NCI-H1048 (cell line): ENCODE data around the gene MAML2.

Experiments used
- DNase-seq: peaks from one replicate; lab custom pipeline; 2025; lab: John Stamatoyannopoulos, UW

MAML2 gene

DNA sequence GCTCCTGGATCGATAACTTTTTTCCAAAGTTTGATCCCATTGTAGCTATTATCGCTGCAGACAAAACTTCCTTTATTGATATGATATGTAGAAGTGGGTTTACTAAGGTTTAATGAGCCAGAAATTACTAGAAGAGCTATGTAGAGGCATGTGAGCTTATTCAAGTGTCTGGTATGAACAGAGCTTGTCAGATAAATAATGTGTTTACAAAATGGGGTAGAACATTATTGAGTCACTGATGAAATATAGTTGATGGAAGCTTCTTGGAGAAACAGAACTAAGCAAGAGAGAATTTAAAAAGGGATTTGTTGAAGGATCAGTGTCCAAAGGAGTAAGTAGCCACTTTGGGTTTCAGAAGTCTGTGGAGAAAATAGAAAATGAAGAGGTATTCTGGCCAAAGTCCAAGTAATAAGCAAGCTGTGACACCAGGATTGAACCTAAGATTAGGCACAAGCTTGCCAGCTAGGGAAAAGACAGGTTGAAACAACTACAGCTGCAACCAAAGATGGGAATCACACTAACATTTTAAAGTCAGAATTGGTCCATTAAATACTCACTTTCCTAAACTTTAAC, 104.3 kb downstream of the MAML2 start:
- DNase-seq, result no peak

DNA sequence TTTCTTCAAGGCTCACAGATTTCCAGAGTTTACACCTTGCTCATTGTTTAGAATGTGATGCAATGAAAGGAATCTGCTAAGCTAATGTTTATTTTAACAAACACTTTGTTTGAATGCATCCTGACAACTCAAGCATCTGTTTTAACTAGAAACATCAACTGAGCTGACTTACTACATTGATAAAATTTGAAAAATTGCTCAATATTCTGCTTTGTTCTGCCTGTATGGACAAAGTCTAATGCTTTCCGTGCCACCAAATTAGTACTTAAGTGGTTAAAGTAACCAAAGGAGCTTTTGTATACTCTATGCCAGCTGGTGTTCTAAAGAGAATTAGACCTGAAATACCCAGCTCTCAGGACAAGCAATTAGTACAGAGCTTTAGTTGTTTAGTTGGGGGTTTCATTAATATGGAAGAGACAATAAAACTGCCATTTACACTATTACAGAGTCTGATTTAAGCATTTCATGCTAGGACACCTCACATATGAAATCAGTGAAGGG, 105.2 kb downstream of the MAML2 start:
- no peak for DNase-seq

DNA sequence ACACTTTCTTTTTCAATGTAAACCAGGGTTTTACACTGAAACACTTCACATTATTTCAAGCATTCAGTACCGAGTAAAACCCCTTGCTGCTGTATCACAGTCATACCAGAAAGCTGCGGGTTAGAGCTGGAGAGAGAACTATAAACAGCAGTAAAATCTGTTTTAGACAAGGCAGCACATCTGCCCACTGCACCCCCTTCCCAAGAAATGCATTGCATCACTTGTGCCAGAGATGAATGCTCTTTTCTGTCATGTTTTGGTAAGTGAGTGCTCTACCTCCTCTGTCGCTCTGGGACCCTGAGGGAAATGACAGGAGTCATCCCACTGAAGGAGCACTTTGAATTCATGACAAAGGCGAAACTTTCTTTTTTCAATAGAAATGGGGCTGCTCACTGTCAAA, 107.2 kb downstream of the MAML2 start:
- no peak for DNase-seq

DNA sequence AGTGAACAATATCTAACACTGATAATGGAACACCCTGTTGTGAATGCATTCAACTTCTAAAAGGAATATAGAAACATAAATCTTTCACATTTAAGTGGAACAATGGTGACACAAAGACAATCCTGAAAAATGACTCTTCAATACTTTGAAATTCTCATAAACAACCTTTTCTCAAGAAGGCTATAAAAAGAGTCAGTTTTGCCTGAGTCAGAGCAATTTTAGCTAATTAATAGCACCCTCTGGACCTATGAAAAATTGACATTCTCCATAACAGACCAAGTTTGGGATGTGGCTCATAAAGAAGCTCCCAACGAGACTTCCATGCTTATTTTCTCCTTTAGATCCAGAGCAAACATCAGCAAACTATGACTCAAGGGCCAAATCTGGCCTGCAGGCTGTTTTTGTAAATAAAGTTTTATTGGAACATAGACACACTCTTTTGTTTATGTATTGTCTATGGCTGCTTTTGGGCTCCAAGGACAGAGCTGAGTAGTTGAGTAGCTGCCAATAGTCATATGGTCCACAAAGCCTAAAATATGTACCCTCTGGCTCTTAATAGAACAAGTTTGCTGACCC, 108.0 kb downstream of the MAML2 start:
- DNase-seq, result no peak

DNA sequence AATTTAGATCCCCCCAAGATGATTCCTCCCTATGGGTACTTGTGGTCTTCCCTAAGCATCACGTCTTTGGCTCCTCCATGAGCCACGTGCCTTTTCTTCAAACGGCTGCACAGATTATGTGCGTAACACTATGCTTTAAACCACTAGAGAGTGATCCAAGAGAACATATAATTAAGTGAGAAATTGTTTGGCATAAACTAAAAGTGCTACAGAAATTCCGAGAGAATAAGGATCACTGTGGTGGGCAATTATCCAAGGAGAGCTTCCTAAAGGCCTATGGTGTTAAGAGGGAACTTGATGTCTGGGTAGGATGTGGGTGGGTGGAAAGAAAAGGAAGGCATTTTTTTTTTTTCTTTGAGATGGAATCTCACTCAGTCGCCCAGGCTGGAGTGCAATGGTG, 110.9 kb downstream of the MAML2 start:
- no peak for DNase-seq

DNA sequence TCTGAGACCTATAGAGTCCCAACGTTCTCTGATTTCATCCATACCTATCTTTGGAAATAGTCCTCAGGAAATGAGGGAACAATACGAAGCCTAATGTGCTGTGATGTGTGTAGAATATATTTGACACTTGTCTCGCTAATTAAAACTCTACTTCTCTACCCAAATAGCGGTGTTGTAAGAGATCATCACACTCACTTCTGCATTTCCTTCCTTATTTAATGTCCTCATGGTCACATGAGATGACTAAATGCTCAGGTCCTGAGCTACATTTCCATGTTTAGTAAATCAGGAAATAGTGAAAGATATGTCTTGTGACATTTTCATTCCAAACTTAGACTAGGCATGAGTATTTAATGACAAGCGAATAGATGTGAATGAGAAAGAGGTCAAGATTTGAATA, 112.3 kb downstream of the MAML2 start:
- no peak for DNase-seq

DNA sequence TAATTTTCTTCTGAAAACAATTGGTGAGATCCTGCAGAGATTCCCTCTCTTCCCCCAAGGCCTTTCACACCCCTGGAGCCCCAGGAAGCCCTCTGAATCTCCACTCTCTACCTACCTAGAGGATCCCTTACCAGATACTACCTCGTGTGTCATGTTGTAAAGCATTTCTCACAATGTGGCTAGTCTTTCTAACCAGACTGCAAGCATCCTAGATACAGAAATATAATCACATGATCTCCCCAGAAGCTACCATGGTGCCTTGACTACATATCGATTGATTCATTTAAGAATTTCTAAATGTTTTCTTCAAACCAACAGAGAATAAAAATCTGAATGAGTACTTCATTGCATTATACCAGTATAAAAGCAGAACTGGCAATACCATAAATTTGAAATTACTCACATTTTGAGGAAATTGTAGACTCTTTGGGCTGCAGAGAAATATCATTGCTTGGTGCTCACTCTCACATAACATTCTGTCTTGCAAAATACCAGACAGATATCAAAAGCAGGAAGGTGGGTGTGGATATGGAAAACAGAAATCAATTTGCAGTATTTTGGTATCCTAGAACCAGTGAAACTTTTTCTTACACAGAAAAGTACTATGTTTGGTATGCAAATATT, 113.5 kb downstream of the MAML2 start:
- no peak for DNase-seq

DNA sequence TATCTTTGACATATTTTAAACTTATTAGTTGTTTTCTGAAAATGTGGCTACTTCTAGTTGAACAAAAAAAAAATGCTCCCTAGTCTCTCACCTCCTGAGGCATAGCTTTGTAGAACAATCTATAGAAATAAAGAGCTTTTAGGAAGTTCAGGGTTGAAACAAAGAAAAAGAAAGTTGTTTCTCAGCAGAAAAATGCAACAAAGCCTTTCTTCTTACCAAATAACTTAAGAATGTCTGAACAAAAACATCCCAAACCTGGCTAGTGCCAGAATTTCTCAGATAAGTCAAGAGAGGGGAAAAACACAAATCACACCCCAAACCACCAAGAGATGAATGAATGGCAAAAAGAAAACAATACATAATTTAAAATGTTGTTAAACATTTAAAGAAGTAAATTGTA, 114.1 kb downstream of the MAML2 start:
- DNase-seq, result no peak

DNA sequence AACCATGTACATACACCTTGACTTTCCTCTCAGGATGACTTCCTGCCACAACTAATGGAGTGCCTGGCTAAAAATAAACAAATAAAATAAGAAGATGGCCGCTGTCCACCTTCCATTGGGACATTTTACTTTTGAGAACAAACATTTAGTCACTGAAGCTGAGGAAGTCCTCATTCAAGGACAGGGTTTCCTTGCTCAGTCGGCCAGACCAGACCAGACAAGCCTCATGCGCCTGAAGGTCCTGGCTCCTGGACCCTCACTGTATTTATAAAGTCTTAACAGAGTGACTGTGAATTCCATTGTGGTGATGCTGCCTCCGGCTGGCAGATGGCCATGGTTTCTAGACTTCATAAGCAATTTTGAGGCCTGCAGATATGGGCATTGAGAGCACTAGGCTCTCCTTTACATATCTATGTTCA, 114.5 kb downstream of the MAML2 start:
- DNase-seq, result no peak

DNA sequence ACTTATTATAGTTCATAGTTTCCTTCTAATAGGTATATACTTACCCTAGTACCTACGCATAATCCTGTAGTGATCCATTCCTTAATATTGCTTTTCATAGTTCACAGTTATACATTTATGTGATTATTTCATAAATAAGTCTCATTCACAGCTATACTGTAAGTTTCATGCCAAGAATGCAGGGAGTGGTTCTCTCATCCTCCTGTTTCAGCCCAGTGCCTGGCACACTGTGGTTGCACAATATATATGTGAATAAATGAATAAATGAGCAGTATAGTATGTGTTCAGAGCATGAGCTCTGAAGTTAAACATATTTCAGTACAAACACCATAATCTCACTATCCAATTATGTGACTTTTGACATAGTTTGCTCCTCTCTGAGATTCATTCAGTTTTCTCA, 115.8 kb downstream of the MAML2 start:
- DNase-seq, result no peak

DNA sequence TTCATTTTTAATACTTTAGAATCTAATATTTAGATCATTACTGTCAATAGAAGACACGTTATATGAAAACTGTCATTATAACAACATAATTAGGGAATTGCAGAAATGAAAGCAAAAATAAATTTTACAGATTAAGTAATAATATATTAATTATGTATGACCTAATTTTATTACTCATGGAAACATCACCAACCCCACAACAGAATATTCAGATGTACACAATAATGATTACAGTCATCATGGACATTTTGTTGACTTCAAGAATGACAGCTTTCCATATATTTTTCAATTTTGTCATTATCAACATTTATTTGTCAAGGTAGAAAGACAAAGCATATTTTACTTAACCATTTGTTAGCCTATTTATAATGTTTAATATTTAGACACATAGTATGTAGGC, 119.9 kb downstream of the MAML2 start:
- no peak for DNase-seq

DNA sequence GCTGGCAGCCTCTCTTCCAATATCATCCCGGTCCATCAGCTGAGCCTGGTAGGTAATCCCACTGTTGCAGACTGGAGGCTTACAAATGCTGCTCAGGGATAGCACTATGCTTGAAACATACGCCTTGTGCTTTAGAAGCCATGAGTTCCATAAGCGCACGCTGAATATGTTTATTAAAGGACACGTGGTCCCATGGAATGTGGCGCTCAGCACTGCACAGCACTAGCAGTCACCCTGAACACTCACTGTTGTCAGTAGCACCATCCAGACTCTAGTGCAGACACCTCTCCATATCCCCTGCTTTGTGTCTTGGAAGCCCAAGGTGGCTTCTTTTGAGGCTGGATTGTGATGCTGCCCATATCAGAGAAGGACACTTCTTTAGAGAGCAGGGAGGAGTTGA, 120.9 kb downstream of the MAML2 start:
- no peak for DNase-seq

DNA sequence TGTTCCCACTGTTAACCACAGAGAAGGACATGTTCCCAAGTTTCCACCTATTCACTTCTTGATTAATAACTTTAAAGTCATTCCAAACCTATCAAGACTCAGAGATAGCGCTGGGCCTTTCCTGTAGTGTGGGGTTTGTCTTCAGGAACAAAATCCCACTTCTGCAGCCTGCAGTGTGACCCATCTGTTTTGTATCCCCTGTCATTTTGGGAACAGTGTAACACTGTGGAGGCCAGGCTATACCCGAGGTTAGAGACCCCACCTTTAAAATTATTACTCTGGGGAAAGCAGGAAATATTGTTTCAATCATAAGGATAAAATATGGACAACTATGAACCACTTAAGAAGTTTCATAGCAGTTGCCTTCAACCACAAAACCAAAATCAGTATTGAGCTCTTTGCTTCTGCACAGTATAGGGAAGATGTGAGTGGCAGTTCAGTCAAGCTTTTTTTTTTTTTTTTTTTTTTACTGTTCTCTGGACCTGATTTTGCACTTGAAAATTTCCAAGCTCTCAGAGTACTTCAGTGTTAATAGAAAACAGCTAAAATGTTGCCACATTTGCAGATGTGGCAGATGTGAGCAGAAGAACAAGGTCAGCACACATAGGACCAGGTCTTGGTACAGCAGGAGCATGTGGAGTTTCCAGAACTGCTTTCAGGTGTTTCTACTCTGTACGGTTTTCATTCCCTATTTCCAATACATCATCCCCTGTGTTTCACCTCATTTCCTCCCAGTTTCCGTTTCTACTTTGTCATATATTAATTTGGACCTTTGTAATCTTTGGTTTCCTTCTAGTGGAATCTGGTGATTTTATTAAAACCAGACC, 121.5 kb downstream of the MAML2 start:
- no peak for DNase-seq

DNA sequence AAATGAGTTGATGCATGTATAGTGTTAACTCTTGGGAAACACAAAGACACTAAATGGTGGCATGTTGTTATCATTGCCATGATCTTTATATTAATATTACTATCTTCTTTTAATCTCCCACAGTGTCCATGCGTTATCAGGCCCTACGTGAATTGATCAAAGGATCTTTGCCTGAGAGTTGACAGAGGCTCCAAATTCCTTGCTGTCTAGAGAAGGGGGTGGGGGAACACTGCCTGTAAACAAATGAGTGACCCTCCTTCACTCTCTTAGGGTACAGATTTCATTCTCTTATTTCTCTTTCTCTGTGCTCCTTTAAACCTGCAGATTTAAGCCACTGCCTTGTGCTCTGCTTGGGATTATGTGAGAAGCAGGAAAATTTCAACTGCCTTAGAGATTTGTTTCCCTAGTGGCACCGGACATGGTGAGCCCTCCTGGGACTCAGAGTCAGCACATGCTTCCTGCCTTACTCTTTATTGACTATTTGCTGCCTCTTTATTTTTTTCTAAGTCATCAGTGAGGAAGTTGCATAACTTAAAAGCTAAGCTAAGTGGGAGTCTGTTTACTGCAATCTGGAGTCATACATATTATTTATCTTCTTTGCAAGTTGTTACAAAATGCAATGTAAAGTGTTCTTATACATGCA, 122.9 kb downstream of the MAML2 start:
- DNase-seq, result no peak

DNA sequence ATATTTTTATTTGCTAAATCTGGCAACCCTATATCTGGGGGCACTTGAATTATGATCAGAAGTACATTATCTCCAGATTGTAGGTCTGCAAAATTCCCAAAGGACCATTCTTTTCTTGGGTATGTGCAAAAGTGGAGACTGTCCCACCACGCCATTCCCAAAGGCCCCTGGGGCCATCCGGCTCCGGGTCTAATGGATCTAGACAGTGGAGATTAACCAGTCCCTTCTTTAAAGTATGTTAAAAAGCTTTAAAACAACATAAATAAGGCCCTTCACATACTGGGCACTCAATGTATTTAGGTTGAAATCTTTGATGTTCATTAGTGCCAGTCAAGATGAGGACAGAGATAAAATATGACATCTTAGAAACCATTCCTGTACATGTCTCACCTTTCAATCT, 124.1 kb downstream of the MAML2 start:
- DNase-seq, result no peak

DNA sequence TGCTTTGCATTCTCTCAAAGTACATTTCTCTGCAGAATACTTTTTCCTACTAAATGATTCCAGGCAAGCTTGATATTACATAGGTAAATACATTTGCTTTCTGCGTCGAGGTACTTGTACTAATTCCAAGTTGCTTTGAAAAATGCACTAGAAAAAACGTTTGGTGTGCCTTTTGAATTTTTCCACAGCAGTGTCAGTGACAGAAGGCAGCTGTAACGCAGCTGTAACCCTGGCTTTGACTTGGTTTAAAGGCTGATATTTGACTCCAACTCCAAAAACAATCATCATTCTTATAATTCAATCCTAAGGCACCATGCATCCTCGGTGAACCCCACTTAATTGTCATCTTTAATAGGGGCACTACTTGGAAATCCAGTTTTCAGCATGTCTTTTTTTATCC, 125.0 kb downstream of the MAML2 start:
- DNase-seq, result no peak

DNA sequence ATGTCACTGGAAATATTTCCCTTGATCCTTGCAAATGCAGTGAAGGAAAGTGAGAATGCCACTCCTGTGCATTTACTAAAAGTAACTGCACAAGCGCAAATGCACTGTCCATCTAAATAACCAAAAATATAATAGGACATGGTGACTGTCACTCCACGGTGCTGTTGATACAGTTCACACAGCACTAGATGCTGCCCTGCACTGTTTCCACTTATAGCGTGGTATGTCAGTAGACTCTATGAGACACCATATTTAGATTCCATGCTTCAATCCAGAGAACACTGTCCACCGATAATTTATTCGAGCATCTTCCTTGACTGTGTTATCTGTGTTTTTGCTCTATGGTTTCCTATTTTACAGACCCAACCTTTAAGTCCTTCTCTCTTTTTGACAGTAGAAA, 125.8 kb downstream of the MAML2 start:
- no peak for DNase-seq

DNA sequence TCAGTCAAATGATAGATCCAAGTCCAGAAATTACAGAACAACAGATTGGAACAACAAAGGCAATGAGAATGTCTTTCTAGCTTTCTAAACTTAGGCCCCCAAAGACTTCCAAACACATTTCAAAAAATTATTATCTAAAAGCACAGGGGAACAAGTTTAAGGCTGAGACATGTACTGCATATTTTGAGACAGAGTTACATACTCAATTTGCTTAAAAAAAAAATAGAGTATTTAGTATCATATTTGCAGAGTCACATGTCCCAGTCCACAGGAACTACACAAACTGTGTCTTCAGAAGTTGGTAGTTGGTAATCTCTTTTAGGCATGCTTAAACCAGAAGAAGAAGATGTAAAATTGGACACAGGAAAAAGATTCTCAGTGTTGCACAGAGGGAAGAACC, 127.2 kb downstream of the MAML2 start:
- DNase-seq, result no peak

DNA sequence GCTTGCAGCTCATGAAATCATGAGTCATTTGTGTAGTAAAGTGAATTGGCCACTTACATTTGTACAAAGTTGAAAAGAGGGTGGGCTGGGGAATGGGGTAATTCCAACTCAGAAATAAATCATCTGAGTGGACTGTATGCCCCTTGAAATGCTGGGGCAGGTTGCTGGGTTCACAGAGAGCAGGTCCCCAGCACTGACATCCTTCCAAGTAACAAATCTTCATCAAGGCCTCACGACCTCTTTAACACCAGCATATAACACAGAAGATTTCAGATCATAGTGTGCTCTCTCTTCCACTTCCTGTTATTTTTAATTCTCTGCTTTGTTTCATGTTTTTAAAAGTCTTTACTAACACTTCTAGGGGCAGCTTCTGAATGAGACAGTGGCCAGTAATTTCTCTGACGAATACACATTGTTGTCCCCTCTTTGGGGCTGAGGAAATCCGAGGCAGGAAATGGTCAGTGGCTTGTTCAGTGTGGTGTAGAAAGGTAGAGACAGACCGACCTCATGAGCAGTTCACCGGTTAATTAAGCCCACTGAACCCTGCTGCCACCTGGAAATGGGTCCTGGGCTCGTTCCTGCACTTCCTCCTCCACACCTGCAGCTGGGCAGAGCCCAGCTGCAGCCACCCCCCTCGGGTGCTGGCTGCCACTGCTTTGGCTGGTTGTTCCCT, 127.7 kb downstream of the MAML2 start:
- DNase-seq, result no peak

DNA sequence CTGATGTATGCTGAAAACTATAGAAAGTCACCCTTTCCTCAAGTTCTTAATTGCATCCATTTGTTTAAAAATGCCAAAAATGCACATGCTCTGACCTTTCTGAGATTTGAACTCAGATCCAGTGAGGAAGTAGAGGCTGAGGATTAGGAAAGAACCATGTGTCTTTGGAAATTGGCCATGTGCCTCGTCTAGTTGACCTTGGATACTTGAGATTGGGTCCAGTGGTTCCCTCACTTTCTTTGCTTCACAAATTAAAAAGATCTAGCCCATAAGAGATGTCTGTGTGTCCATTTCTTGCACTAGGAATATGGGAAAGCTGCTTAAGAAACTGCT, 128.3 kb downstream of the MAML2 start:
- no peak for DNase-seq

DNA sequence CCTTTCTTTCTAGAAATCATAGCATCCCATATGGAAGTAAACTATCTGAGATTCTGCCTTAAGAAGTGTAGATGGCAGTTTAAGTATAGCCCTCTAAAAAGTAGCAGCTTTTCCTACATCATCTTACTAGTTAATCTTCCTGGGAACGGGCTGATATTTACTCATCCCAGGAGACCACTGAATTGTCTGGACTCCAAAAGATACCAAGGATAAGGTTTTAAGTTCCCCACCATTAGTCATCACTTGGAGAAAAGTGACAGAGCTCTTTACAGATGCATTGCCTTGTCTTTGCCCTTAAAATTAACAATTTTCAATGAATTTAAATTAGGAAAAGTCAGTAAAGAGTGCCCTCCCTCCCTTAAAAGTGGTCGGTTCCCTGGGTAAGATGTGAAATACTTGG, 129.5 kb downstream of the MAML2 start:
- no peak for DNase-seq

DNA sequence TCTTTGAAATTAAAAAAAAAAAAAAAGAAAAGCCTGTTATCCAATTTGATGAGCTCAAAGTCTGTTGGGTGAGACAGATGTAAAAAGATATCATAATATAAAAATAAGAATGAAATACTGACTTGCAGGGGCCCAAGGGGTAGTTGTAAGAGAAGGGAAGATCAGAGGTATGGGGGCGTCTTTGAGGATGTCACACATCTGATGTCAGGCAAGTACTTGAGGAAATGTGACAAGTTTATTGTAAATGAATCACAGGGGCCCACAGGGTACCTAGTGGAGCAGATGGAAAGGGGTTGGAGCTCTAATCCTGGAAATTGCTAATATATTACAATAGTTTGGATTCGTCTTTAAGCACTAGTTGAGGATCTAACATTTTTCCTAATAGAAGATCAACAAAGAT, 131.6 kb downstream of the MAML2 start:
- no peak for DNase-seq
